B cell (primary cell): Measurements from ENCODE around the gene SLC22A17. TPM values are rescaled to one million over a fixed set of nuclear protein-coding genes. Genes with fewer than 3 reads are reported as not detected.

Experiments
- ATAC-seq: fragments of 200-7000 bp; cut with Tn5 transposase; one replicate; pipeline ENCODE4 v1.10.0; 2021; ENCODE audit warnings: low read depth, mild to moderate bottlenecking, moderate number of reproducible peaks, moderate library complexity
- CTCF ChIA-PET: fragments of 350-600 bp; sonication (Branson Sonifier 250); formaldehyde crosslinking; loops from one replicate; lab custom pipeline; 2021; ENCODE audit warnings: antibody characterized with exemption, inconsistent platforms; lab: Charles Lee
- POLR2A ChIA-PET: fragments of 350-600 bp; sonication (Branson Sonifier 250); formaldehyde crosslinking; loops from one replicate; lab custom pipeline; 2021; ENCODE audit warnings: antibody characterized with exemption; lab: Charles Lee
- DNase-seq: peaks from one replicate; pipeline ENCODE4 v3.0.0; 2013
- H2AFZ ChIP-seq: 2 replicates; pipeline ENCODE4 v1.6.1; 2012; ENCODE audit warnings: mild to moderate bottlenecking, low read depth, low read length; ENCODE audit not compliant: insufficient read depth, poor library complexity, severe bottlenecking
- H3K27ac ChIP-seq, 2 donors: 1 replicate in 1 of 2; 2 replicates in 1 of 2; pipeline ENCODE4 v1.5.1; 2012 to 2013; ENCODE audit warnings: low read length in 2 of 2, mild to moderate bottlenecking in 2 of 2, moderate library complexity in 1 of 2
- H3K27me3 ChIP-seq, 4 experiments: fragments of 200-600 bp in 1 of 4; sonication (generic) in 1 of 4; replicated peaks in 1 of 4; 1 replicate in 2 of 4; 2 replicates in 2 of 4; pipeline versions ENCODE4 v1.6.1 to v1.7.0; 2013 to 2016; ENCODE audit warnings: low read length in 3 of 4, mild to moderate bottlenecking in 2 of 4, mixed read lengths in 1 of 4, moderate library complexity in 1 of 4; ENCODE audit not compliant: insufficient read depth in 4 of 4, control insufficient read depth in 3 of 4; ENCODE audit errors: control extremely low read depth in 1 of 4
- H3K36me3 ChIP-seq, 2 experiments: replicated peaks in 1 of 2; 1 replicate in 1 of 2; 2 replicates in 1 of 2; pipeline versions ENCODE4 v1.6.1 to v1.7.1; 2013; ENCODE audit warnings: low read length in 1 of 2; ENCODE audit not compliant: insufficient read depth in 2 of 2, control insufficient read depth in 1 of 2; ENCODE audit errors: control extremely low read depth in 1 of 2, extremely low read depth in 1 of 2
- H3K4me1 ChIP-seq, 2 donors: fragments of 200-600 bp in 1 of 2; sonication (generic) in 1 of 2; 1 replicate in 1 of 2; 2 replicates in 1 of 2; pipeline versions ENCODE4 v1.5.1 to v1.6.1; 2013 to 2017; ENCODE audit warnings: low read length in 2 of 2; ENCODE audit not compliant: control insufficient read depth in 2 of 2, insufficient read depth in 2 of 2
- H3K4me2 ChIP-seq: replicated peaks from 2 replicates; pipeline ENCODE3; 2012; ENCODE audit warnings: mild to moderate bottlenecking, low read depth, low read length; ENCODE audit not compliant: poor library complexity, severe bottlenecking
- H3K4me3 ChIP-seq, 5 experiments: fragments of 200-600 bp in 1 of 5; sonication (generic) in 1 of 5; 1 replicate in 3 of 5; 2 replicates in 2 of 5; pipeline versions ENCODE4 v1.5.1 to v1.7.0; 2011 to 2016; ENCODE audit warnings: low read length in 4 of 5, mild to moderate bottlenecking in 4 of 5, low read depth in 2 of 5, control low read depth in 1 of 5, moderate library complexity in 1 of 5; ENCODE audit not compliant: insufficient read depth in 1 of 5; ENCODE audit errors: control extremely low read depth in 1 of 5, extremely low read depth in 1 of 5
- H3K79me2 ChIP-seq: fragments of 200-600 bp; sonication (generic); one replicate; pipeline ENCODE4 v1.6.0; 2016; ENCODE audit warnings: low read length; ENCODE audit not compliant: control insufficient read depth, insufficient read depth
- H3K9ac ChIP-seq: fragments of 200-600 bp; sonication (generic); 2 replicates; pipeline ENCODE4 v1.6.1; 2017; ENCODE audit warnings: mild to moderate bottlenecking, low read length, moderate library complexity
- H3K9me3 ChIP-seq, 3 donors: one replicate each; pipeline versions ENCODE4 v1.6.1 to v1.7.1; 2013; ENCODE audit warnings: low read length in 2 of 3; ENCODE audit not compliant: control insufficient read depth in 2 of 3, insufficient read depth in 1 of 3; ENCODE audit errors: control extremely low read depth in 1 of 3
- H4K20me1 ChIP-seq: 2 replicates; pipeline ENCODE4 v1.6.0; 2012; ENCODE audit warnings: mild to moderate bottlenecking, low read length; ENCODE audit not compliant: insufficient read depth, control insufficient read depth, poor library complexity, severe bottlenecking
- H3K27ac Mint-ChIP-seq: one replicate; pipeline ENCODE4 v1.8.0; 2021; ENCODE audit warnings: mixed read lengths
- H3K27me3 Mint-ChIP-seq: one replicate; pipeline ENCODE4 v1.8.0; 2021; ENCODE audit warnings: mixed read lengths
- H3K4me1 Mint-ChIP-seq: one replicate; pipeline ENCODE4 v1.8.0; 2021; ENCODE audit warnings: mixed read lengths
- H3K4me3 Mint-ChIP-seq: one replicate; pipeline ENCODE4 v1.8.0; 2021; ENCODE audit warnings: mixed read lengths
- H3K9me3 Mint-ChIP-seq: one replicate; pipeline ENCODE4 v1.8.0; 2022; ENCODE audit warnings: mixed read lengths; ENCODE audit not compliant: insufficient read depth
- EZH2 ChIP-seq: IDR thresholded peaks from 2 replicates; pipeline ENCODE4 v1.6.1; 2012; ENCODE audit warnings: borderline replicate concordance, low read depth, mild to moderate bottlenecking, moderate library complexity, low read length; ENCODE audit not compliant: insufficient read depth, poor library complexity, severe bottlenecking
- WGBS: methylation state at CpG from one replicate; pipeline ENCODE4 v1.1.5; 2013; ENCODE audit warnings: missing lambda C conversion rate; ENCODE audit not compliant: insufficient coverage; 5-methylcytosine and 5-hydroxymethylcytosine counted together
- intact Hi-C: fragments of 100-400 bp; cut with micrococcal nuclease; formaldehyde crosslinking; loops from one replicate; pipeline ENCODE4 v1.10.0; 2022
- polyA plus RNA-seq: library from polyadenylated mRNA; depleted of rRNA; stranded (reverse); fragments of >200 nt; gene quantifications from 2 replicates; pipeline ENCODE4 v1.2.3, GENCODE V29; 2012
- total RNA-seq, 2 donors: library from RNA; stranded (reverse); fragments of 120-200 nt in 1 of 2; gene quantifications; 1 replicate in 1 of 2; 2 replicates in 1 of 2; pipeline versions ENCODE4 v1.2.3 to v1.2.4, GENCODE V29; 2013 to 2022
- TF ChIP-seq, protein P1 (sequence below): fragments of 200-600 bp; IDR thresholded peaks from one replicate; pipeline ENCODE4 v1.8.0; 2022; ENCODE audit warnings: antibody characterized with exemption, mild to moderate bottlenecking

SLC22A17 gene
- total and polyA plus RNA-seq, 2 donors (not counting 1 experiment from before 2014, with no cell fraction given), result 0.89 to 0.92 TPM

DNA sequence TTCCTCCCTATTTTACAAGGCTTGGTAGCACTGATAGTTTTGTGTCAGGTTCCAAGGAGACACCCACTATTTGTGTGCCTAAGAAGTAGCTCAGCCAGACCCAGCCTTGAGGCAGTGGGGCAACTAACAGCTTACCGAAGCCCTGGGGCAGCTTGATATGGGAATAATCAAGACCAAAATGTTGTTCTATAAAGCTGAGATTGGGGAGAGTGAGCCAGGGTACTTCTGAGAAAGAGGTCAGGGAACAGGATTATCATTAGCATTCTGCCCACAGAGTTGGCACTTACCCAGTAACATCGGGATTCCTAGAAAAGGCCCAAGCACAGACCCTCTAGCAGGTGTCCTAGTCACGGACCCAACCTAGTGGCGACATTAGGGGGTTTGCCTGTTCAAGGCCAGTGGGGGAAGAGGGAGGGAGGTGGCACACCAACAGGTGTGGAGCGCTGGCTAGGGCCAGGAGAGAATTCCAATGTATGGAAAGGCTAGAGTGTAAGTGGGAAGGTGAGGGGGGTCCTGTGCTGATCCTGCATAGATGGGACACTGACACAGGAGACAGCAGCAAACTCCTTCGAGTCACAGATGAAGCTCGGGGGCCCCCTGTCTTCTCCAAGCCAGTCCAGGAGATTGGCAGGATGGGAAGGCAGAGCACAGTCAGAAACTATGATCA, 54.9 kb downstream of the SLC22A17 start:
- ATAC-seq (no peak), DNase-seq (no peak)
- Histone ChIP-seq H3K9ac (no peak overlapping the region), H3K9me3 (no peaks in the 10 kb centered on the region), H3K4me2 (no peak overlapping the region), H3K79me2 (peaks cover 6% of the 10 kb centered on the region), H3K4me3 (no peak overlapping the region), H3K36me3 (peaks cover 0 to 14% of the 10 kb centered on the region in 2 experiments), H2AFZ (no peak overlapping the region), H3K4me1 (peaks cover 14 to 22% of the 10 kb centered on the region in 2 donors), H3K27me3 (no peaks in the 10 kb centered on the region), H4K20me1 (no peaks in the 10 kb centered on the region), H3K27ac (no peak overlapping the region)
- peaks cover 34% of the 10 kb centered on the region for H3K4me1 Mint-ChIP-seq
- POLR2A ChIA-PET, result no interaction called here
- H3K9me3 Mint-ChIP-seq, result no peaks in the 10 kb centered on the region
- CTCF ChIA-PET, result interaction anchor here (0.7 to 8.6 kb wide), 7 partner anchors 8 to 178 kb away, joined by 3 to 56 read pairs (median 3); partner anchors contain the start of gene HOMEZ
- no peaks in the 10 kb centered on the region for H3K27me3 Mint-ChIP-seq
- intact Hi-C loops, result no loop called here
- 96% methylated on average over 5 of the region's 7 CpGs for WGBS
- H3K4me3 Mint-ChIP-seq, result no peak overlapping the region
- peak overlapping the region; percentile 26 for H3K27ac Mint-ChIP-seq
- TF ChIP-seq EZH2, result no peak
- TF ChIP-seq, protein P1, sequence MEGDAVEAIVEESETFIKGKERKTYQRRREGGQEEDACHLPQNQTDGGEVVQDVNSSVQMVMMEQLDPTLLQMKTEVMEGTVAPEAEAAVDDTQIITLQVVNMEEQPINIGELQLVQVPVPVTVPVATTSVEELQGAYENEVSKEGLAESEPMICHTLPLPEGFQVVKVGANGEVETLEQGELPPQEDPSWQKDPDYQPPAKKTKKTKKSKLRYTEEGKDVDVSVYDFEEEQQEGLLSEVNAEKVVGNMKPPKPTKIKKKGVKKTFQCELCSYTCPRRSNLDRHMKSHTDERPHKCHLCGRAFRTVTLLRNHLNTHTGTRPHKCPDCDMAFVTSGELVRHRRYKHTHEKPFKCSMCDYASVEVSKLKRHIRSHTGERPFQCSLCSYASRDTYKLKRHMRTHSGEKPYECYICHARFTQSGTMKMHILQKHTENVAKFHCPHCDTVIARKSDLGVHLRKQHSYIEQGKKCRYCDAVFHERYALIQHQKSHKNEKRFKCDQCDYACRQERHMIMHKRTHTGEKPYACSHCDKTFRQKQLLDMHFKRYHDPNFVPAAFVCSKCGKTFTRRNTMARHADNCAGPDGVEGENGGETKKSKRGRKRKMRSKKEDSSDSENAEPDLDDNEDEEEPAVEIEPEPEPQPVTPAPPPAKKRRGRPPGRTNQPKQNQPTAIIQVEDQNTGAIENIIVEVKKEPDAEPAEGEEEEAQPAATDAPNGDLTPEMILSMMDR, result no peak

DNA sequence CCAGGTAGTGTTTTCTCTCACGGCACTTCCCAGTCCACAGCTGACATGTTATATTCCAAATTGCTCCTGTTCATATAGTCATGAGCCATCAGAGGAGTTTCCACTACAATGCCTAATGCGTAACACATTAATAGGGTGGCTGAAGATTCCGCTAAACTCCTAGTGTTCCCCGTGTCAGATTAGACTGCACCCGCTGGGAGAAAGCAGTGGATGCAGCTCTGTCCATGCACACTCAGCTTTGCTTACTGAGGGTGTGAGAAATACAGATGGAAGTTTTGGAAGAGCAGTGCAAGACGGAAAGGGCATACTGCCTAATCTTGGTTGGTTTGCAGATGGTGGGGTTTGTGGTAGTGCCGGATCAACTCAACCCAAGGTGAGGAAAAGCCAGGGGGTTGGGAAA, 55.6 kb downstream of the SLC22A17 start:
- H2AFZ ChIP-seq, result no peak overlapping the region
- H4K20me1 ChIP-seq, result no peaks in the 10 kb centered on the region
- H3K4me2 ChIP-seq, result no peak overlapping the region
- ATAC-seq (no peak), DNase-seq (no peak)
- H3K9ac ChIP-seq, result no peak overlapping the region
- TF ChIP-seq, protein P1, result no peak
- no peak for TF ChIP-seq EZH2
- Mint-ChIP-seq H3K27me3 (no peaks in the 10 kb centered on the region), H3K4me1 (peaks cover 31% of the 10 kb centered on the region), H3K9me3 (no peaks in the 10 kb centered on the region), H3K27ac (no peak overlapping the region), H3K4me3 (no peak overlapping the region)
- no peaks in the 10 kb centered on the region for H3K9me3 ChIP-seq
- peaks cover 14 to 22% of the 10 kb centered on the region in 2 donors for H3K4me1 ChIP-seq
- peaks cover 6% of the 10 kb centered on the region for H3K79me2 ChIP-seq
- peaks cover 0 to 14% of the 10 kb centered on the region in 2 experiments for H3K36me3 ChIP-seq
- intact Hi-C loops, result no loop called here
- WGBS, result over 99% methylated on average over 6 of the region's 7 CpGs
- no peak overlapping the region for H3K27ac ChIP-seq
- ChIA-PET POLR2A (no interaction called here), CTCF (interaction anchor here (0.7 to 8.6 kb wide), 8 partner anchors 7 to 177 kb away, joined by 3 to 56 read pairs (median 8); partner anchors contain the start of genes BCL2L2, HOMEZ and PABPN1)
- no peaks in the 10 kb centered on the region for H3K27me3 ChIP-seq
- no peak overlapping the region for H3K4me3 ChIP-seq
